GM21381 (cell line): ENCODE data around the gene TCAF1.
"Not testable (repeated sequence)": the region's sequence is repeated elsewhere in the genome, so short reads cannot be mapped to it uniquely, and the experiment has no call there.

ENCODE experiments used
- ATAC-seq: cut with Tn5 transposase; IDR thresholded peaks from one replicate; pipeline ENCODE4 v1.9.1; 2021; ENCODE audit warnings: mild to moderate bottlenecking, moderate library complexity; ENCODE audit not compliant: unreplicated experiment

Gene TCAF1

GRCh38 chr7:143806664-143807071 is 95.3 kb downstream of the TCAF1 start:
- ATAC-seq: not testable (repeated sequence)
